GM21717 (cell line): ENCODE data around the gene MOAP1.
"Not testable (repeated sequence)": the region's sequence is repeated elsewhere in the genome, so short reads cannot be mapped to it uniquely, and the experiment has no call there.

ENCODE experiments used
- ATAC-seq: cut with Tn5 transposase; IDR thresholded peaks from one replicate; pipeline ENCODE4 v1.9.1; 2021; ENCODE audit warnings: mild to moderate bottlenecking, moderate library complexity; ENCODE audit not compliant: unreplicated experiment

Gene MOAP1, protein sequence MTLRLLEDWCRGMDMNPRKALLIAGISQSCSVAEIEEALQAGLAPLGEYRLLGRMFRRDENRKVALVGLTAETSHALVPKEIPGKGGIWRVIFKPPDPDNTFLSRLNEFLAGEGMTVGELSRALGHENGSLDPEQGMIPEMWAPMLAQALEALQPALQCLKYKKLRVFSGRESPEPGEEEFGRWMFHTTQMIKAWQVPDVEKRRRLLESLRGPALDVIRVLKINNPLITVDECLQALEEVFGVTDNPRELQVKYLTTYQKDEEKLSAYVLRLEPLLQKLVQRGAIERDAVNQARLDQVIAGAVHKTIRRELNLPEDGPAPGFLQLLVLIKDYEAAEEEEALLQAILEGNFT

DNA sequence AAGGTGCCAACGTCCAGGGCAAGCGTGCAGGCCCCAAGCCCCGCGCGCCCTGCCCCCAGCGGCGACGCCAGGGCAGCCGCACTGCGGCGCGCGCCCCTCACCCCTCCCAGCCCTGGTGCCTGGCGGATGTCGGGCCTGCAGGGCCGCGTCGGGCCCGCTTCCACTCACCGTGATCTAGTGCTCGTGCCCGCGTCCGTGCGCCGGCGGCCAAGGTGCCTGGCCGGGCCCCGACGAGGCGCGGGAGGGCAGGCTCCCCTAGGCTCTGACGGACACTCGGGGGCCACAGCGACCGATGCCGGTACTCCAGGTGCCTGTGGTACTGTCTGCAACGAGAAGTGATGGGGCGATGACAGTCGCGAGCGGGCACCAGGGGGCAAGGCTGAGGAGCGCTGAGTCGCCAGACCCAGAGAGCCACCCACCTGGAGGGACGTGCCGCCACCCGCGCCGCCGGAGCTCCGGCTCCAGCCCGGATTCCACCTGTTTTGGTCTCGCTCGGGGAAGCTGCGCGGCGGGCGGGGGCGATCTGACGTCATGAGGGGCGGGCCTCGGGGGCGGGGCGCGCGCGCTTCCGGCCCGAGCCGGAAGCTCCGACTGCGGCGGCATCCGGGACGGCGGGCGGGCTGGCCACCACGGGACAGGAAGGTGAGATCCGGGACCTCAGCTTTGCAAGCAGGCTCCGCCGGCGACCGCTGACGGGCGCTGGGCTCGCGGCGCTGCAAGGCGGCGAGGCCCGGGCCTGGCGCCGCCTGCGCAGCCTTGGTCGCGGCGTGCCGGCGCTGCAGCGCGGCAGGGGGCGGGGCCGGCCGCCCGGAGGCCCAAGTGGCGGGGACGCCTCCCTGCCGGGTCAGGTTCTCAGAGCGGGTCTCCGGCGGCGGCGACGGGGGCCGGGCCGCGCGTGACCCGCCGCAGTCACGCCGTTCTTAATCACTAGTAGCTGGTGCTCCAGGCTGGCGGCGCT lies at the start of gene MOAP1, which contains the start of gene LYSET:
Gene MOAP1 (minus strand): TSS at position 507 of the 958 bp plus-strand sequence. CDS start 655 bp downstream, outside the sequence.
Gene LYSET (plus strand): TSS at position 927 of the 958 bp plus-strand sequence. CDS start 89 bp downstream, outside the sequence.
- peak; percentile 82 for ATAC-seq

DNA sequence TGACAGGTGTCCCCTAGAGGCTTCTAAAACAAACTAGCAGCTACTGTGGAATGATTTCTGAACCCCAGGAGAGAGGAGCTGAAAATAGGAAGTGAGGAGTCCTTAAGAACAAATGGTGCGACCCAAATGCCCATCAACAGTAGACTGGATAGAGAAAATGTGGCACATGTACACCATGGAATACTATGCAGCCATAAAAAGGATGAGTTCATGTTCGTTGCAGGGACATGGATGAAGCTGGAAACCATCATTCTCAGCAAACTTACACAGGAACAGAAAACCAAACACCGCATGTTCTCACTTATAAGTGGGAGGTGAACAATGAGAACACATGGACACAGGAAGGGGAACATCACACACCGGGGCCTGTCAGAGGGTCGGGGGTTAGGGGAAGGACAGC lies 48.4 kb upstream of the MOAP1 start:
- ATAC-seq: not testable (repeated sequence)

DNA sequence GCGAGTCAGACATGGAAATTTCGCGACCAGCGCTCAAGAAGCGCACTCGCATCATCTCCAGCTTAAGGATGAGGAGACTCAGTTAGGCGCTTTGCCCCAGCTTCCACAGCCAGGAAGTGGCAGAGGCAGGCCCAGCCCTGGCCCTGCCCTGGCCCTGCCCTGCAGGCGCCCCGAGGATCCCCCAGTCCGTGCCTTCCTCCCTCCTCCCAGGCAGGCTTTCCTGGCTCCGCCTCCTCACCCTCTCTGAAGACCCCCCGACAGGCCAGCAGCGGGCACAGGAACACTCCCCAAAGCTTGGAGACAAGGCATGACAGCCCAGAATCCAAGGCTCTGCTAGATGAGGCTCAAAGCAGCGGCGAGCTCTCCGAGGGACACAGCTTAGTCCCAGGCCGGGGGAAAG lies 47.5 kb upstream of the MOAP1 start:
- ATAC-seq: no peak

DNA sequence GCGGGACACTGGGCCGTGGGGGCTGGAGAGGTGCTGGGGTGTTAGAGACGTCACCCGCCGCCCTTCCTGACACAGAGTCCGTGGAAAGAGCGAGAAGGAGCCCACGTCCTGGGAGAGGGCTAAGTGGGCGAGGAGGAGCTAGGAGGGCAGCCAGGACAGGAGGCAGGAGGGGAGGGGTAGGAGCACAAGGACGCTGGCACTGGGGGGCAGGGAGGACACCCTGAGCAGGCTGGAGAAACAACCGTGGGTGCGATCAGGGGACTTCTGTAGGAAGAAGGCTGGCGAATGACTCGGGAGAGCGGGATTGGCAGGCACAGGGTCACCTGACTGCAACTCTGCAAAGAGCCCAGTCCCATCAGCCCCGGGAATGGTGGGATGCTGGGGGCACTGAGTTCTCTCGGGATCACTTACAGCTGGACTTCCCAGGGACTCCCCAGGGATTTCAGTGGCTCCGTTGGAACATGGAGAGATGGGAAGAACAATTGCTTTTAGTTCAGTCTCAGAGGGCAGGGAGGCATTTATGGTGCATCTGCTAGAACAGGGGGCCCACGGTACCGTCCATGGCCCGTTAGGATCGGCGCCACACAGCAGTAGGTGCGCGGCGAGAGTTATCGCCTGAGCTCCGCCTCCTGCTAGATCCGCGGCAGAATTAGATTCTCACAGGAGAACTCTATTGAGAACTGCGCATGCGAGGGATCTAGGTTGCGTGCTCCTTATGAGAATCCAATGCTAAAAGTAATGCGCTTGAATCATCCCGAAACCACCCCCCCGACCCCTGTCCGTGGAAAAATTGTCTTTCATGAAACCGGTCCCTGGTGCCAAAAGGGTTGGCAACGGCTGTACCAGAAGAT lies 46.7 kb upstream of the MOAP1 start:
- ATAC-seq: no peak

DNA sequence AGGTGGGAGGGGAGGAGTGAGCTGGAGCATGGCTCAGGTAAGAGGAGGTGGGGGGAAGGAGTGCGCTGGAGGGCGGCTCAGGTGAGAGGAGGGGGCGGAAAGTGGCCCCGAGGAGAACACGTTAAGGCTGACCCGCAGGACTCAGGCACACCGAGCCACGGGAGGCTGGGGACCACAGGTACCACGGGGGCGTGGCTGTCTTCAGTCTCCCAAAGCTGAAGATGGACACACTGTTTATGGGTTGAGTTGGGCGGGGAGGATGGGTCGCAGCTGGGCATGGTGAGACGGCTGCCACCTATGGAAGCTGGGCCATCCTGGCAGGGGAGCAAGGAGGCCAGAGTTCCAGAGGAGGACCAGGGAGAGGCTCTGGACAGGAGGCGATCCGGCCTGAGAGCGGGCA lies 45.8 kb upstream of the MOAP1 start:
- ATAC-seq: no peak

DNA sequence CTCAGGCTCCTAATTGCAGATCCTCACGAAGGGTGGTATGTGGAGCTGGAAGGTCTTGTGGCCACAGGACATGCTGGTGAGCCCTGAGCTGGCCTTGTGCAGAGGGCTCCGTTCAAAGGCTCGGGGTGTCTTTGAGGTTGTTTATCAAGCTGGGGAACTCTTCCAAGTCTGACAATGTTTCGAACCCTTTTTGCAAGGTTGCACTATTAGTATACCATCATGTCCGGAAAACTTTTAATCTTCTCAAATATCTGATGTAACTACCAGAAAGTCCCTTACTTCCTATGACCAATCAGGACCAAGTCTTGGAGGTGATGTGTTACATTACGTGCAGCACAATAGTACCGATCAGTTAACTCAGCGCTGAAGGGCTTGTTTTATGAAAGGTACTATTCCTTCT lies 43.9 kb upstream of the MOAP1 start:
- ATAC-seq: no peak

DNA sequence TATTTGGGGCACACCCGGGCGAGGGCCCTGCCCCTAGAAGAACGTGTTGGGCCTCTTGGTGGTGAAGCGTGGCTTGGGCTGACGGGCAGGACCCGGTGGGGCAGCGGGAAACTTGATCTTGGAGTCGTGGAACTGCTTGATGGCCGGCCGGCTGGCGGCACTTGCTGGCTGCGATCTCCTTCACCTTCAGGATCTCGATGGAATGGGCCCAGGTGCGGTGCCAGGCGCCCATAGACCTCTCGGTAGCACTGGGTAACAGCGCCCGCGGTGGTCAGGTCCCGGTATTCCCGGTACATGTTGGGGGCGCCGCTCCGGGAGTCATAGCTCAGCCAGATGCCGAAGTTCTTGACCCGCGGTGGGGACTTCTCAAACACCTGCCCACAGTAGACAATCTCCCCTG lies 38.9 kb upstream of the MOAP1 start:
- ATAC-seq: no peak

DNA sequence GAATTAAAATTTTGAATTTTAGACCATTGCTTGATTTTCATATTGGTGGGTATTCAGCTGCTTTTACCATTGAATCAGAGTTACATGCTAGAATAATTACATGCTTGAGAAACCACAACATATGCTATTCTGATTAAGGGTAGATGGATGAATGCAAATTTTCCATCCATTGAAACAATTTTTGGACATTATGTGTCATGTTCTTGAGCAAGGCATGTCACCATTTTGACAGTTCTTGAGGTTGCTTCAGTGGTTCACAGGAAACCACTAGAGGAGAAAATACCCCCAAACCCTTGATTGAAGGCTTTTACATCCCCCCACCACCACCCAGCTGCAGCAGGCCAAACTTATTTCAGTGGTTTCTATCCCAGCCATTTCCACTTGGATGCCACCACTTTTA lies 35.8 kb upstream of the MOAP1 start:
- no peak for ATAC-seq

DNA sequence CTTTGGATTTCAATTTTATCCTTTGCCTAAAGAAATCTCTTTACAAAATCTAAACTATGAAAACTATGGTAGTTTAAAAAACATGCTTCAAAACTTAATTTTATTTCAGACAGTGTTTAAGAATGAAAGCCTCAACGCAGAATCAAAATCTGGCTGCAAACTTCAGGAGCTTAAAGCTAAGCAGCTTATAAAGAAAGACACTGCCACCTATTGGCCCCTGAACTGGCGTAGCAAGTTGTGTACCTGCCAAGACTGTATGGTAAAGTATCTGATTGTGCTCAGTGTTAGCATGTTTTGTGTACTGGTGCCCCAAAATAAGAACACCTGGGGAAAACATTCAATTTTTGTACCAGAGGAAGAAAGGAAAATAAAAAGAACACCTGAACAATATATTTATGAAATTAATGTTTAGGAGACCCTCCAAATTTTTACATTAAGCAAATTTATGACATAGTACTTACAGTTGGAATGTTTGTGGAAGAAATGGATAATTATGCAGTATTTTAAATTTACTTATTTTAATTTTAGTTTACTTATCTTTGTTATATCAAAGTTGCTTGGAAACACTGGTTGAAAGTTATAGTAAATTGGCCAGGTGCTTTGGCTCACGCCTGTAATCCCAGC lies 34.5 kb upstream of the MOAP1 start:
- no peak for ATAC-seq

DNA sequence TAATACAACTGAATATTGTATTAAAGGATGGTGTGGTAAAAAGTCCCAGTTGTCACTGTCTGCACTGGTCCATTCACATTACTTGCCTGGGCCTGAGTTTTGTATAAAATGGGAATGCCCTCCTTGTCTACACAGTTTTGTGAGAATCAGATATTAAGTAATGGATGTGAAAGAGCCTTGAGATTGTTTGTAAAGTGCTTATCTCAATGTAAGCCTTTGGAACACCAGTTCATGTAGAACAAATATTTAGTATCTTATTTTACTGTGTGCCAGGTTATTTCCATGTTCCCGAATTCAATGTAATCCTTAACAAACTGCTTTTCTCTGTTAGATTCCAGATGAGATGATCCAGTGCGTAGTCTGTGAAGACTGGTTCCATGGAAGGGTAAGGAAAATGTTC lies 29.9 kb upstream of the MOAP1 start:
- ATAC-seq: no peak

DNA sequence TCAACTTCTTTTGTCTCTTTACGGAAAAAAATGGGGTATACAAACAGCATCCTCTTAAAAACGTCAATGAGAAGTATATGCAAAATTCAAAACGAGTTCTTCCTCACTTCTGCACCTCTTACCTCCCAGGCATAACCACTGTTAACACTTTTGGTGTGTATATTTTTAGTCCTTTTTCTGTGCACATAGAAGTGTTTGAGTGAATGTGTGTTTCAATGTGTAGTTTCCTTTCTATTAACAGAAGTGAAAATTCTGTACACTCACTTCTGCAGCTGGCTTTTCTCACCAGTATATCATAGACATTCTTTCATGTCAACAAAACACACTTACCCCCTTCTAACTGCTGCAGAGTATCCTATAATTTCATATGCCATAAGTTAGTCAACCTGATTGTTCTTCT lies 27.7 kb upstream of the MOAP1 start:
- ATAC-seq: peak; percentile 64

DNA sequence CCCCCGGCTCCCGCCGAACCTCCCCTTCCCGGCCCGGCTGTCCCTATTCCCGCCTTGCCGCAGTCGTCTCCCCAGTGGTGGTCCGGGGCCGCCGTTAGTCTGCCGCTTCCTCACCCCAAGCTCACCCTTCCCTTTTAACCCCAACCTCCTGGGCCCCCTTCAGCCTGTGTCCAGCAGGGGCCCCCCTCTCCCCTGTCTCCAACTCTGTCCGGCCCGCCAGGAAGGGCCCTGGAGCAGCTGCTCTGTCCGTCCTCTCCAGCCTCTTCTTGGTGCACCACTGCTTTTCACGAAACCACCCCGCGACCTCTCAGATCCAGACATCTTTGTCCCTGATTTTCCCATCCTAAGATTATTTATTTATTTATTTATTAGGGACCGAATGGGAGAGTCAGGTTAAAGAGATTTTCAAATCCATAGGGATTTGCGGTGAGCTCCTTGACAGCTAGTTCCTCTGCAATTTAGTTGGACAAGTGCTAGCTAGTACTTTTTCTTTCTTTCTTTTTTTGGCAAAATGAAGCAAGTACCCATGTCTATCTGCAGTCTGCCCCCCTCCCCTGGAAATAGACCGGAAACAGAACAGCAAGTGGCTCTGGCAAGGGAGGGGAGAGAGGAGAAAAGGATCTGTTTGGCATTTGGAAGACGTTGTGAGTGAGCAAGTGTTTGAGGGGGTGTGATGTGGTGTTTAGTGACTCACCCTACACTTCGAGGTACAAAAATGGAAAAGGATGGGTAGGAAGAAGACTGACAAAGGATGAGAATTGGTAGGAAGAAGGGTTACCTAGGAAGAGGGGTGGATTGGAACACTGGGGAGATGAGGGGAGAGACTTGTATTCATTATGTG lies 23.0 kb upstream of the MOAP1 start:
- ATAC-seq: peak; percentile 47

DNA sequence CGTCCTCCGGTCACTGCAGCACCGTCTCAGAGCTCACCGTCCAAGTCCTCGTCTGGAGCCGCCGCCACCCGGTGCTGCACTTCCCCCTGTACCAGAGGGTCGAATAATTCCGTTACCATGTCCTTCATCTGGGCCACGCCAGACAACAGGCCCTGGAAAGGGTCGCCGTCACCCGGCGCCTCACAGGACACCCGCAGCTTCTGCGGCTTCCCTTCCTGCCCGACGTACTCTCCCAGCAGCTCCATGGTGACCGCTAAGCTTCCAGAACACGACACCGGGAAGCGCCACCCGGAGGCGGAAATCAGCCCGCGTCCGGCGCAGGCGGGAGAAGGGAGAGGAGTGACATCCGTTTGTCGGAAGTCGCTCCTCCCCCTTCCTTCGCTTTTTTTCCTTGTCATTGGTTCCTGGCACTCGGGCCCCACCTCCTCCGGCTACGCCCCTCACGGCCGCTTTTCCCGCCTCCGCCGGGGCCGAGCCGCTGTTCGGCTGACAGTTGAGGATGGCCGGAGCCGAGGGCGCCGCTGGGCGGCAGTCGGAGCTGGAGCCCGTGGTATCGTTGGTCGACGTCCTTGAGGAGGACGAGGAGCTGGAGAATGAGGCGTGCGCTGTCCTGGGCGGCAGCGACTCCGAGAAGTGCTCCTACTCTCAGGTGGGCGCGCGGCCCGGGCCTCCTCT lies 22.2 kb upstream of the MOAP1 start, which contains the start of the genes GON7 and UBR7:
Gene GON7 (minus strand): TSS at position 273 of the 675 bp plus-strand sequence. CDS start 28 bp downstream, at position 245.
Gene UBR7 (plus strand): TSS at position 464 of the 675 bp plus-strand sequence. CDS start 36 bp downstream, at position 500.
- ATAC-seq: peak; percentile 84

DNA sequence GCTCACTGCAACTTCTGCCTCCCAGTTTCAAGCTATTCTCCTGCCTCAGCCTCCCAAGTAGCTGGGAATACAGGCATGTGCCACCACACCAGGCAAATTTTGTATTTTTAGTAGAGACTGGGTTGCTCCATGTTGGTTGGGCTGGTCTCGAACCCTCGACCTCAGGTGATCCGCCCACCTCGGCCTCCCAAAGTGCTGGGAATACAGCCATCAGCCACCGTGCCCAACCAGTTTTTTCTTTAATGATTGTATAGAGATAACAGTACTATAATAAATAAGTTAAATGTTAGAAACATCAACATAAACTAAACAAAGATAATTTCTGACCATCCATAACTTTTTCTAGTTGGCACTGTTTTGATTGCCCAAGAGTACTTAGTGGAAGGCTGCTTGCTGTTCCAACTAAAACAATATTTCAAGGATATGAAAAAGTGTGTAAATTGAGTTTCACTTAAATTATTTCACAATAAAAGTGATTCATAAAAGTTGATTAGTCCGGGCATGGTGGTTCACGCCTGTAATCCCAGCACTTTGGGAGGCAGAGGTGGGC lies 16.5 kb upstream of the MOAP1 start:
- no peak for ATAC-seq

DNA sequence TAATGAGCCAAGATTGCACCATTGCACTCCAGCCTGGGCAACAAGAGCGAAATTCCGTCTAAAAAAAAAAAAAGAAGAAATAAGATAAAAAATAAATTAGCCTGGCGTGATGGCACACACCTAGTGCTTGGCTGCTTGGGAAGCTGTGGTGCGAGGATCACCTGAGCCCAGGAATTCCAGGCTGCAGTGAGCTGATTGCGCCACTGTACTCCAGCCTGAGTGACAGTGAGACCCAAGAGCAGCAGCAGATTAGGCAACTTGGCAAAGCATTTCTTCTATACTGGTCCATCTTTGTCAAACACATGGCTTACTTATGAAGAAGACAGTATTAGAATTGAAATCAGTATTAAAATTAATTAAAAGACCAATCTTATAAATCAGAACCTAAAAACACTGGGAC lies 15.9 kb upstream of the MOAP1 start:
- ATAC-seq: no peak

DNA sequence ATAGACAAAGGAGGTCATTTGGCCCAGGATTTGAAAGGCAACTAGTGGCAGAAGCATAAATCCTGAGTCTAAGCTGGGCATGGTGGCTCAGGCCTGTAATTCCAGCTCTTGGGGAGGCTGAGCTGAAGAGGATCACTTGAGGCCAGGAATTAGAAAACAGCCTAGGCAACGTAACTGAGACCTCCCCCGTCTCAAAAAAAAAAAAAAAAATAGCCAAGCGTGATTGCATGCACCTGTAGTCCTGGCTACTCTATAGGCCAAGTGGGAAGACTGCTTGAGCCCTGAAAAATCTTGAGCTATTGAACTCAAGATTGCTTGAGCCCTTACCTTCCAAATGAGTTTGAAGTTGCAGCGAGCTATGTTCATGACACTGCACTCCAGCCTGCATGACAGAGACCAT lies 14.3 kb upstream of the MOAP1 start:
- ATAC-seq: no peak

DNA sequence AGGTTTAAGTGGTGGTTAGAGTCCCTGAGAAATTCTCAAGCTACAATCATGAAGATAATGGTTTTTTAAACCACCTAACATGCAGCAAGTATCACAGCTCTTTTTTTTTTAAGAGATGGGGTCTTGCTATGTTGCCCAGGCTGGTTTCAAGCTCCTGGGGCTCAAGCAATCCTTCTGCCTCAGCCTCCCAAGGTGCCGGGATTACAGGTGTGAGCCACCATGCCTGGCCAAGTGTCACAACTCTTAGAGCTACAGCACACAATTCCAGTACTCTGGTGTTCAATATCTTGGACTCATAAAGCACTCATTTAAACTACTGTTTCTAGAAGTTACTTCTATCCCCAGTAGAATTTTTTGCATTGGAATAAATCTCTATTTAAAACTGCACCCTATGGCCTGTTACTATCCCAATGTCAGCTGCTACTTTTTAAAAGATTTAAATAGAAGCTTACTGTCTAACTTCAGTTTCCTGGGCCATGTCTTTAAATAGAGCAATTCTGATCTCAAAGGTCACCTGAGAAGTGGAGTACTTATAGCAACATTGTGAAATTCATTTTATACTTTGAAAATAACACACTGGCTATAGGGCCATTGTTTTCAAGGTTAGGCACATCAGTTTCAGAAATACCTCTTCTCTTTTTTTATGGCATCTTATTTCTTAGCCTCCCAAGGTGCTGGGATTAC lies 10.8 kb upstream of the MOAP1 start:
- no peak for ATAC-seq

DNA sequence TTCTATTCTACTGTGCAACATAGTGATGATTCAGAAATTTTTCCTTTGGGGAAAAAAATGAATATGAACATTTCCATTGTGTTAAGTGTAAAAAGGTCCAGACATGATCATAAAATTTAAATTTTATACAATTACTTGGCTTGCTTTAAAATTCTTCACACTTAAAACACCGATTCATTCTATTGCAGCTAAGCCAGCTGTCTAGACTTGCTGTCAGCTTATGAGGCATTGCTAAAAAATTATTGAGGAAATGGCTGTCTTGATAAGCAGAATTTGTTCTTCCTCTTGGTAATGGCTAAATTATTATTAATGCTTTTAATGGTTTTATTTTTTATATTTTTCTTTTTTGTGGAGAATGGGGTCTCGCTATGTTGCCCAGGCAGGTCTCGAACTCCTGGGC lies 2.3 kb upstream of the MOAP1 start:
- ATAC-seq: no peak
